NCI-H1092 (cell line): ENCODE results near the gene CFP.

Experiments used
- DNase-seq: peaks from one replicate; lab custom pipeline; 2025; lab: John Stamatoyannopoulos, UW

CFP gene

GRCh38 chrX:47574076-47574546, 55.6 kb downstream of the CFP start:
- DNase-seq, result no peak

- no peak for DNase-seq
Measured at GRCh38 chrX:47573341-47574075, 56.2 kb downstream of the CFP start.
